Ishikawa (cell line): Measurements from ENCODE around the gene TIGIT.

Experiments used
- CEBPB ChIP-seq: IDR thresholded peaks from 2 replicates; pipeline ENCODE4 v1.6.1; 2012
- CREB1 ChIP-seq: IDR thresholded peaks from 2 replicates; pipeline ENCODE4 v1.6.1; 2012; ENCODE audit warnings: low read depth
- EGR1 ChIP-seq: IDR thresholded peaks from 2 replicates; pipeline ENCODE4 v1.6.1; 2012
- EP300 ChIP-seq: IDR thresholded peaks from 2 replicates; pipeline ENCODE4 v1.6.1; 2012; ENCODE audit warnings: borderline replicate concordance
- FOXM1 ChIP-seq: IDR thresholded peaks from 2 replicates; pipeline ENCODE4 v1.6.1; 2012; ENCODE audit warnings: low read depth, borderline replicate concordance
- MAX ChIP-seq: IDR thresholded peaks from 2 replicates; pipeline ENCODE4 v1.6.1; 2012
- NFIC ChIP-seq: IDR thresholded peaks from 2 replicates; pipeline ENCODE4 v1.6.1; 2012
- RAD21 ChIP-seq: IDR thresholded peaks from 2 replicates; pipeline ENCODE4 v1.6.1; 2012; ENCODE audit warnings: low read depth
- REST ChIP-seq: IDR thresholded peaks from 2 replicates; pipeline ENCODE4 v1.6.1; 2012; ENCODE audit warnings: low read depth, mild to moderate bottlenecking
- TAF1 ChIP-seq: IDR thresholded peaks from 2 replicates; pipeline ENCODE4 v1.6.1; 2012; ENCODE audit warnings: low read depth, mild to moderate bottlenecking
- TCF12 ChIP-seq: IDR thresholded peaks from 2 replicates; pipeline ENCODE4 v1.6.1; 2012; ENCODE audit warnings: low read depth
- TEAD4 ChIP-seq: IDR thresholded peaks from 2 replicates; pipeline ENCODE4 v1.6.1; 2012
- YY1 ChIP-seq: IDR thresholded peaks from 2 replicates; pipeline ENCODE4 v1.6.1; 2012; ENCODE audit warnings: low read depth
- ZBTB7A ChIP-seq: IDR thresholded peaks from 2 replicates; pipeline ENCODE4 v1.6.1; 2012; ENCODE audit warnings: low read depth
- TF ChIP-seq, protein P1 (sequence below): IDR thresholded peaks from 2 replicates; pipeline ENCODE4 v1.6.1; 2012

Gene TIGIT

GRCh38 chr3:114313426-114313825 is 19.6 kb downstream of the TIGIT start:
- no peak for TF ChIP-seq MAX
- no peak for TF ChIP-seq FOXM1
- TF ChIP-seq CREB1, result no peak
- no peak for TF ChIP-seq TEAD4
- TF ChIP-seq TAF1, result no peak

- TF ChIP-seq NFIC, result no peak
- TF ChIP-seq EGR1, result no peak
- TF ChIP-seq TAF1, result no peak
- no peak for TF ChIP-seq RAD21
These were observed 20.5 kb downstream of the TIGIT start for GRCh38 chr3:114314282-114314681.

GRCh38 chr3:114318295-114318694 is 24.5 kb downstream of the TIGIT start:
- TF ChIP-seq, protein P1, sequence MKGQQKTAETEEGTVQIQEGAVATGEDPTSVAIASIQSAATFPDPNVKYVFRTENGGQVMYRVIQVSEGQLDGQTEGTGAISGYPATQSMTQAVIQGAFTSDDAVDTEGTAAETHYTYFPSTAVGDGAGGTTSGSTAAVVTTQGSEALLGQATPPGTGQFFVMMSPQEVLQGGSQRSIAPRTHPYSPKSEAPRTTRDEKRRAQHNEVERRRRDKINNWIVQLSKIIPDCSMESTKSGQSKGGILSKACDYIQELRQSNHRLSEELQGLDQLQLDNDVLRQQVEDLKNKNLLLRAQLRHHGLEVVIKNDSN, result no peak

DNA sequence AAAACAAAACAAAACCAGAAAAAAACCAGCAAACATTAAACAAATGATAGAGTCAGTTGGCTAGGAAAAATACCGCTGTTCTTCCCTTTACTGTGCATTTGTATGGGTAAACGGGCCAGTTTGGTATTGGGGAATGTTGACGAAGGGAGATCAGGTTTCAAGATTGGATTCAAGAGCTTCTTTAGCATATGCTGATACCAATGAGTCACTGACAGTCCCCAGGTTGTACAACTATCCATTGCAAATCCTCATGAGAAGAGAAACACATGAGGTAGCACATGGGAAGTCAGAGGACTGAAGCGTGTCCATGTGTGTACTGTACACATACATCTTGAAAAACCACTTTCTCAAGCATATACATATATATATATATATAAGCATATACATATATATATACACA is 25.6 kb downstream of the TIGIT start:
- TF ChIP-seq EP300 (no peak), CREB1 (no peak), EGR1 (no peak), ZBTB7A (no peak), YY1 (no peak), RAD21 (no peak), NFIC (no peak), MAX (no peak), REST (no peak), TAF1 (no peak), FOXM1 (no peak), TCF12 (no peak), CEBPB (no peak)
- TF ChIP-seq, protein P1, result no peak

- TF ChIP-seq TAF1, result no peak
- TF ChIP-seq YY1, result no peak
- no peak for TF ChIP-seq ZBTB7A
- TF ChIP-seq RAD21, result no peak
- no peak for TF ChIP-seq MAX
- TF ChIP-seq, protein P1, result no peak
- no peak for TF ChIP-seq EGR1
These were observed 26.4 kb downstream of the TIGIT start for GRCh38 chr3:114320246-114320645.

GRCh38 chr3:114323546-114324254 is 29.9 kb downstream of the TIGIT start:
- TF ChIP-seq, protein P1, result no peak
- TF ChIP-seq TEAD4, result no peak
- TF ChIP-seq CEBPB, result no peak
- no peak for TF ChIP-seq NFIC
- TF ChIP-seq EGR1, result no peak
- no peak for TF ChIP-seq FOXM1
- TF ChIP-seq ZBTB7A, result no peak
- TF ChIP-seq TCF12, result no peak
- no peak for TF ChIP-seq YY1

DNA sequence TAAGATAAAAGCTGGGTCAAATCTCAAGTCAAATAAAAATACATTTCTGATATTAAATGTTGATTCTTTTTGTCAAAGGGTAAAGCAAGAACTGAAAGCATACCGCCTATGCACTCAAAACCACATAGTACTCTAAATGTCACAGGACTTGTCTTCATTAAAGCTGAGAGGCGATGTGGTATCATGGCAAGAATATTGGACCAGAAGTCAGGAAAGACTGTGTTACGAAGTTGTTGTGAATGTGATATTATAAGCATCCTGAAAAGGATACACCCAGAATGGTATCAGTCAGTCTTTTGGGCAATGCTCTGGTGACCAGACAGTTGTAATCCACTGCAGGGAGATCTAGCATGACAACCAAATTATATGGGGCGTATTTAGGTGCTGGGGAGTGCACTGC is 33.8 kb downstream of the TIGIT start:
- TF ChIP-seq ZBTB7A, result no peak
- TF ChIP-seq YY1, result no peak
- no peak for TF ChIP-seq FOXM1
- TF ChIP-seq MAX, result no peak
- TF ChIP-seq TCF12, result no peak
- TF ChIP-seq NFIC, result no peak
- TF ChIP-seq TEAD4, result no peak
- TF ChIP-seq TAF1, result no peak
- TF ChIP-seq, protein P1, result no peak
- no peak for TF ChIP-seq CREB1
- no peak for TF ChIP-seq REST
- TF ChIP-seq RAD21, result no peak
- no peak for TF ChIP-seq EGR1
- TF ChIP-seq CEBPB, result no peak
- TF ChIP-seq EP300, result no peak
